ENCODE data around the gene SPRING1.
A peak's percentile ranks its signal among the peaks of the same experiment; 100 is the strongest.
"Not testable (repeated sequence)": the region's sequence is repeated elsewhere in the genome, so short reads cannot be mapped to it uniquely, and the experiment has no call there.

Gene SPRING1, protein sequence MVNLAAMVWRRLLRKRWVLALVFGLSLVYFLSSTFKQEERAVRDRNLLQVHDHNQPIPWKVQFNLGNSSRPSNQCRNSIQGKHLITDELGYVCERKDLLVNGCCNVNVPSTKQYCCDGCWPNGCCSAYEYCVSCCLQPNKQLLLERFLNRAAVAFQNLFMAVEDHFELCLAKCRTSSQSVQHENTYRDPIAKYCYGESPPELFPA

GRCh38 chr12:116737774-116738657 is at the start of gene SPRING1, which contains the start of gene RNFT2:
Gene SPRING1, minus strand, starts transcription at chr12:116738069. Its CDS starts 169 bp downstream, at chr12:116737900.
Gene RNFT2, plus strand, starts transcription at chr12:116738315. Its CDS starts 2,183 bp downstream, at chr12:116740498.
- DNase-seq (ENCODE audit: low spot score): peak; percentile 100

GRCh38 chr12:116784238-116784612 is 46.4 kb upstream of the SPRING1 start:
- DNase-seq (ENCODE audit: low spot score): no peak

DNA sequence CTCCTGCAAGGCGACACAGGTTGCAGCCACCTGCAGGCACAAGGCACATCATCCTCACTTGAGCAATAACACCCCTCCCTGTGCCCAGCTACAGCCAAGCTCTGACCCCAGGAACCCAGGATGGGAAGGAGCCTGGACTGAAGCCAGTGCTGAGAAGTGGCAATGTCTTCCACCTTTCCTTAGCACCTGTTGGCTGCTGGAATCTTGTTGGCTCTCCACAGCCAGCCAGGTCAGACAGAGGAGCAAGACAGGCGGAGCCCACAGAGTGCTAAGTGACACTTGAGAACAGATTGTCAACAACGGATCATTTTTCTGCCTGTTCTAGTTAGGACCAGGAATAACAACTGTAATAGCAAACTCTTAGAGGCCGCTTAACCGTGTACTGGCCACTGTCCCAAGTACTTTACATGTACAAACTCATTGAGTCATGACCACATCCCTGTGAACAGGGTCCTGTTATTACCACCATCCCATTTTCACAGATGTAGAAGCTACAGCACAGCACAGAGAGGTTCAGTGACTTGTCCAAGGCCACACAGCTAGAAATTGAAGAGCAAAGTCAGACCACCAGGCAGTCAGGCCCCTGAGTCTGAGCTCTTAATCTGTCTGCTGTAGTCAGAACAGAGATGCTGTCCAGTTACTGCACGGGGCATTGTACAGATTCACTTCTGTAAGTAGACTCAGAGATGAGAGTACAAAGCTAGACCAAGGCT is 45.8 kb upstream of the SPRING1 start:
- DNase-seq (ENCODE audit: low spot score): no peak

GRCh38 chr12:116780942-116781341 is 43.1 kb upstream of the SPRING1 start:
- no peak for DNase-seq (ENCODE audit: low spot score)

- no peak for DNase-seq (ENCODE audit: low spot score)
Observed at GRCh38 chr12:116779597-116779996, 41.7 kb upstream of the SPRING1 start.

DNA sequence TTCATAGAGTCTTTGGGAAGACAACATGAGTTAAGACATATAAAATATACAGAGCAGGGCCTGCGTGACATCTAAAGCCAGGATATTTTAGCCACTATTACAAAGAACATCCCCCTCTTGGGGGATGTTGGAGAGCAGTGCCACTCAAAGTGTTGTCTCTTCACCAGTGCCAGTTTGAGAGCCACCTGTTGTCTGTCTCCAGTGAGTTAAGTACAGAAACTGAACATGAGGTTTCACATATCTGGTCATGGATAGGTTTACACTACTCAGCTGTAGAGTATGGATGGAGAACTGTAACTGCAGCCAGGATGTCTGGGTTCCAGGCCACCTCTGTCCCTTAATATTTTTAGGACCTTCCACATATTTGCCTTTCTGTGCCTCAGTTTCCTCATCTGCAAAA is 39.4 kb upstream of the SPRING1 start:
- DNase-seq (ENCODE audit: low spot score): no peak

GRCh38 chr12:116774020-116774419 is 36.2 kb upstream of the SPRING1 start:
- DNase-seq (ENCODE audit: low spot score): no peak

- DNase-seq (ENCODE audit: low spot score): peak; percentile 43
Observed at GRCh38 chr12:116773276-116773731, 35.4 kb upstream of the SPRING1 start.

- no peak for DNase-seq (ENCODE audit: low spot score)
Observed at GRCh38 chr12:116771651-116772050, 33.8 kb upstream of the SPRING1 start.

GRCh38 chr12:116766746-116767145 is 28.9 kb upstream of the SPRING1 start:
- no peak for DNase-seq (ENCODE audit: low spot score)

- no peak for DNase-seq (ENCODE audit: low spot score)
Observed at GRCh38 chr12:116766285-116766684, 28.4 kb upstream of the SPRING1 start.

DNA sequence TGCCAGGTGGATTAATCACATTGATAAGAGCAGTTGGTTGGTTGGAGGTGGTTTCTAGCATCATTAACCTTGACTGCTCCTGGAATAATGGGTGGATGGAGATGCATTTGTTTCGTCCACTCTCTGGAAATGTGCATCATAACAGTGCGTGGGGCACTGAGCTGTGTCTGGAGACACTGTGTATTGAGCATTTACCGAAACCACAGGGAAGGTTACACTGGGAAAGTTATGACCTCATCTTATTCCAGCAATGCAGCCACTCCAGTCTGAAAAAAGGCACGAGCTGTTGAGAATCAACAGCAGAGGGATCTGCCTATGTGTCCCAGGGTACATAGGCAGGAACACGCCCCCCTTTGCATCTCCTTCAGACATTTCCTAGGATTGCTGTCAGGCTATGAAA is 27.4 kb upstream of the SPRING1 start:
- DNase-seq (ENCODE audit: low spot score): no peak

GRCh38 chr12:116761499-116761898 is 23.6 kb upstream of the SPRING1 start:
- DNase-seq (ENCODE audit: low spot score): no peak

- no peak for DNase-seq (ENCODE audit: low spot score)
Observed at GRCh38 chr12:116760622-116761020, 22.8 kb upstream of the SPRING1 start.

- no peak for DNase-seq (ENCODE audit: low spot score)
Observed at GRCh38 chr12:116759783-116760621, 22.1 kb upstream of the SPRING1 start.

DNA sequence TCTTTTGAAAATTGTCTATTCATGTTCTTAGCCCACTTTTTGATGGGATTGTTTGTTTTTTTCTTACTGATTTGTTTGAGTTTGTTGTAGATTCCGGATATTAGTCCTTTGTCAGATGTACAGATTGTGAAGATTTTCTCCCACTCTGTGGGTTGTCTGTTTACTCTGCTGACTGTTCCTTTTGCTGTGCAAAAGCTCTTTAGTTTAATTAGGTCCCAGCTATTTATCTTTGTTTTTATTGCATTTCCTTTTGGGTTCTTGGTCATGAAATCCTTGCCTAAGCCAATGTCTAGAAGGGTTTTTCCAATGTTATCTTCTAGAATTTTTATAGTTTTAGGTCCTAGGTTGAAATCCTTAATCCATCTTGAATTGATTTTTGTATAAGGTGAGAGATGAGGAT is 16.9 kb upstream of the SPRING1 start:
- DNase-seq (ENCODE audit: low spot score): not testable (repeated sequence)

GRCh38 chr12:116754097-116754496 is 16.2 kb upstream of the SPRING1 start:
- DNase-seq (ENCODE audit: low spot score): not testable (repeated sequence)

DNA sequence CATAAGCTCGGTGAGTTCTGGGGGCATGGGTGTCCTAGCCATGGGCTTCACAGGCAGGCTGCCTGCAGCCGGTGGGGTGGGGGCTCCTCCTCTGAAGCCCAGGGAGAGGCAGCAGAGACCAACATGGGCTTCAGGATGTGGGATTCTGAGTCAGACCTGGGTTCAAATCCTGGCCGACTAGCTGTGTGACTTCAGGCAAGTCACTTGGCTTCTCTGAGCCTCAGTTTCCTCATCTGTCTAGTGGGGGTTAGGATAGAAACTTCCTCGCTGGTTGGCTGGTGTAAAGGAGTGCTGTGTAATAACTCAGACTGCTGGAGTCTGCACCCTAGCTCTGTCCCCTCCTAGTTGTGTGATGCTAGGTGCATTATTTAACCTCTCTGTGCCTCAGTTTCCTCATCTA is 12.4 kb upstream of the SPRING1 start:
- no peak for DNase-seq (ENCODE audit: low spot score)

DNA sequence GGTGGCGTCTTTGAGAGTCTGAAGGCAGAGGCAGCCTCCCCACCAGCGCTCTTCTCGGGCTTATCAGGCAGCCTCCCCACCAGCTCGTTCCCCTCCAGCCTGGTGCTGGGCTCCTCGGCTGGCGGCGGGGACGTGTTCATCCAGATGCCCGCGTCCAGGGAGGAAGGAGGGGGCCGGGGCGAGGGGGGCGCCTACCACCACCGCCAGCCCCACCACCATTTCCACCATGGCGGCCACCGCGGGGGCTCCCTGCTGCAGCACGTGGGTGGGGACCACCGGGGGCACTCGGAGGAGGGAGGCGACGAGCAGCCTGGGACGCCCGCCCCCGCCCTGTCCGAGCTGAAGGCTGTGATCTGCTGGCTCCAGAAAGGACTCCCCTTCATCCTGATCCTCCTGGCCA is 12.0 kb upstream of the SPRING1 start:
- DNase-seq (ENCODE audit: low spot score): no peak

GRCh38 chr12:116745554-116745953 is 7.7 kb upstream of the SPRING1 start:
- no peak for DNase-seq (ENCODE audit: low spot score)

DNA sequence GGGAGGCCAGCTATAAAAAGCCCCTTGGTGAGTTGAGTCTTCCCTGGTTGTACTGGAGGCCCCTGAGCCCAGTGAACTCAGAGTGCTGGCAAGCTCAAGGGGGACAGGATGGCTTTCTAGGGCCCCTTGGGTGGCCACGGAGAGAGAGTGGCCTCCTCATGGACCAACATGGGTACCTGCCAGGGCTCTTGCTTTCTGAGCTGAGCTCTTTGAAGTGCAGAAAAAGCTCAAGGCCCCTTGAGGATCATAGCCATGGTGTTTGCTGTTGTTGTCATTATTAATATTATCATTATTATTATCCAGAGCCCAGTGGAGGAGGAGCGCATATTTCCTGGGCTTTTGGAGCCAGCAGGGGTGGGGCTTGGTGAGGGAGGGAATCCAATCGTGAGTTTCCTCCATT is 6.9 kb upstream of the SPRING1 start:
- DNase-seq (ENCODE audit: low spot score): no peak

DNA sequence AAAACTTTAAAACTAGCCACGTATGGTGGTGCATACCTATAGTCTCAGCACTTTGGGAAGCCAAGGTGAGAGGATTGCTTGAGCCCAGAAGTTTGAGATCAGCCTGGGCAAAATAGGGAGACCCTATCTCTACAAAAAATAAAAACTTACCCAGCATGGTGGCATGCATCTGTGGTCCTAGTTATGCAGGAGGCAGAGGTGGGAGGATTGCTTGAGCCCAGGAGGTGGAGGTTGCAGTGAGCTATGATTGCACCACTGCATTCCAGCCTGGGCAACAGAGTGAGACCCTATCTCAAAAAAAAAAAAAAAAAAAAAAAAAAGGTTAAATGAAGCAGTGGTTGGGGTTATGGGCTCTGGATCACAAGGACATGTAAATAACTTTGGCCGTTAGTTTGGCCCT is 4.9 kb upstream of the SPRING1 start:
- not testable (repeated sequence) for DNase-seq (ENCODE audit: low spot score)
